Measurements from ENCODE around the gene ZBTB42. TPM values are rescaled to one million over a fixed set of nuclear protein-coding genes. Genes with fewer than 3 reads are reported as not detected.

Gene ZBTB42
- total RNA-seq, 4 donors from 2014 or later, result 3.0 to 8.0 (median 6.3) TPM

DNA sequence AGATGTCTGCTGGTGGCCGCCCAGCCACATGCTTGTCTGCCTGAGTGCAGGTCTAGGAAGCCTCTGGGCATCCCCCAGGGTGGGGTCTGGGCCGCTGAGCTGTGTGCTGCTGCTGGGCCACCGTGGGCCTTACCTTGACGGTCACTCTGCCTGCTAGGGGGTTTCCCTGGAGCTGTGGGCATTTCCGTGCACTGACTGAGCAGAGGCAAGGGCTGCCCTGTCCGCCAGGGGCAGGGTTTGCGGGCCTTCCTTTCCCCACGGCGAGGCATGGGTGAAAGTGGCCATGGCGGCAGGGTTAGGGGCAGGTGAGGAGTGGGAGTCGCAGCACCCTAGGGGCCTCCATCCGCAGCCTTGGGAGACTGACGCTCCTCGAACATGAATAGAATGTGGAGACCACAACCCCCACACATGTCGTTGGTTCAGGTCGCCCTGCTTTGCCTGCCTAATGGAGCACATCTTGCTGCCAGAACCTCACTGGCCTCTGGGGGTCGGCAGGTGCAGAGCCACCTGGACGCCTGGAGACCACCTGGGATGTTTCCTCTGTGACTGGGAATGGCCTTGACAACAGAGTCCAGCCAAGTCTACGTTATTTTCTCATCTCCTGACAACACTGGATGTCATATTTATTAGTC is 2.5 kb downstream of the ZBTB42 start:
- DNase-seq (ENCODE audit: low spot score), result no peak
- no peak for ATAC-seq (ENCODE audit: low FRiP score)
- TF ChIP-seq, protein P1, sequence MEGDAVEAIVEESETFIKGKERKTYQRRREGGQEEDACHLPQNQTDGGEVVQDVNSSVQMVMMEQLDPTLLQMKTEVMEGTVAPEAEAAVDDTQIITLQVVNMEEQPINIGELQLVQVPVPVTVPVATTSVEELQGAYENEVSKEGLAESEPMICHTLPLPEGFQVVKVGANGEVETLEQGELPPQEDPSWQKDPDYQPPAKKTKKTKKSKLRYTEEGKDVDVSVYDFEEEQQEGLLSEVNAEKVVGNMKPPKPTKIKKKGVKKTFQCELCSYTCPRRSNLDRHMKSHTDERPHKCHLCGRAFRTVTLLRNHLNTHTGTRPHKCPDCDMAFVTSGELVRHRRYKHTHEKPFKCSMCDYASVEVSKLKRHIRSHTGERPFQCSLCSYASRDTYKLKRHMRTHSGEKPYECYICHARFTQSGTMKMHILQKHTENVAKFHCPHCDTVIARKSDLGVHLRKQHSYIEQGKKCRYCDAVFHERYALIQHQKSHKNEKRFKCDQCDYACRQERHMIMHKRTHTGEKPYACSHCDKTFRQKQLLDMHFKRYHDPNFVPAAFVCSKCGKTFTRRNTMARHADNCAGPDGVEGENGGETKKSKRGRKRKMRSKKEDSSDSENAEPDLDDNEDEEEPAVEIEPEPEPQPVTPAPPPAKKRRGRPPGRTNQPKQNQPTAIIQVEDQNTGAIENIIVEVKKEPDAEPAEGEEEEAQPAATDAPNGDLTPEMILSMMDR (IDR thresholded peaks at IDR 0.05), result no peak

DNA sequence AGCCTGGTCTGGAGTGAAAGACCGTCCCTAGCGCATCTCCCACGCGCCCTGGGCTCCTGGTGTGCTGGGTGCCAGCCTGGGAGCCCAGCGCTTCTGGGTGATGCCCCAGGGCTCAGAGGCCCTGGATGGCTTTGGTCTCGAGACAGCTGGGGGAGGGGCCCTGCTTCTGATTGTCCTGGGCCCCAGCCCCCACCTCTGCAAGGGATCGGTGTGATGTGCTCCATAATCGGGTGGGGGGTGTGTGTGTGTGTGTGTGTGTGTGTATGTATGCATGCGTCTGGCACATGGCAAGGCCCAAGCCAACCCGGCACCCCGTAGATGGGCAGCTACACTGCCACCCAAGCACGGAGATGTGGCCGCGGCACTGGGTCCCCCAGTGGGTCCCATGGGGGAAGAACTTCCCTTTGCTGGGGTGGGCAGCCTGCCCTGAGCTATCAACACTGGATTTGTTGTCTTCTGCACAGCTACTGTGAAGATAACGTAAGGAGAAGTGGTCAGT is 3.1 kb downstream of the ZBTB42 start:
- ATAC-seq (ENCODE audit: low FRiP score) (no peak), DNase-seq (ENCODE audit: low spot score) (no peak)
- TF ChIP-seq, protein P1 (IDR thresholded peaks at IDR 0.05), result no peak

DNA sequence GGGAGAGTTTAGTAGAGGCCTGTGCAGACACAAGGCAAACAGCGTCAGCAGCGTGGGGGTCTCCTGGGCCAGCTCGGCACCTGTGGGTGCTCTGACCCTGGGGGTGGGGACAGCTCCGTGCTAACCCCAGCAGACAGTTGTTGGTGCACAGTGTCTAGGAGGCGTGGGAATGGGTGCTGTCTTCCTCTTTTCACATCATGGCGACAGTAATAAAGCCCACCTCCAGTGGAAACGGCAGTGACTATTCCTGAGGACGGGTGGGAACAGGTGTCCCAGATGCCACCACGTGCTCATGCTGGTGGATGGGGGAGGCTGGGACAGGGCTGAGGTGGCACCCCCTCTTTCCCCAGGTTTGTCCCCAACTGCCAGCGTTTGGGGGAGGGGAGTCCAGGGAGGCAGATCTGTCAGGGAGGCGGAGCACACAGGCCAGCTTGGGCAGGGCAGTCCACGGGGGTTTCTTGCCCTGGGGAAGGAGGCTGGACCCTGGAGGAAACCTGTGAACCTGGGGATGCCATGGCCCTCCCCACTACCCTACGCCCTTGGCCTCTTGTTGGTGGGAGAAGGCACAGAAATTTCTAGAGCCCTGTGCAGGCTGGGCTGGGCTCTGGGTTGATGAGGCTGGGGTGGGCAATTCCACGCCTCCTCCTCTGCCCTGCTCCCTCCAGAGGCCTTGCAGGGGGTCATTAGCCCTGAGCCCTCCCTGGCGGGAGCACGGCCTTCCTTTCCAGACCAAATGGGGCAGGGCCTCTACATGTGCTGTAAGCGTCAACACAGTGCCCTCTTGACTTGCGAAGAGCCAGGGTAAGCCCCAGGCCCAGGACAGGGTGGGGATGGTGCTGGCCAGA is 3.8 kb downstream of the ZBTB42 start:
- no peak for ATAC-seq (ENCODE audit: low FRiP score)
- TF ChIP-seq, protein P1 (IDR thresholded peaks at IDR 0.05), result no peak

DNA sequence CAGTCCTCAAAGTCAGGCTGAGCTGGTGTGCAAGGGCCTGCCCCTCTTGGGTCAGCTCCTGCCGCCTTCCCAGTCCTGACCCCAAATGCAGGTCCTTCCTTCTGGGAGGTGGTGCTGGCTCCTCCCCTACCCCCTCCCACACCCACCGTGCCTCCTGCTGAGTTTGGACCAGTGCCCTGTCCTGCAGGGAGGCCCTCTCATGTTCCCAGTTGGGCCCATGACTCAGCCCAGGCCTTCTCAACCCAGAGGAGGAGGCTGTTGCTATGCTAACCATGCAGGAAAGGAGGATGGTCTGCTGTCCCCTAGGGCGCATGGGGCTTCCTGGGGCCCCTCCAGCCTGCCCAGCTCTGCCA is 4.4 kb downstream of the ZBTB42 start:
- TF ChIP-seq, protein P1 (IDR thresholded peaks at IDR 0.05), result no peak
- ATAC-seq (ENCODE audit: low FRiP score) (peak; percentile 46), DNase-seq (ENCODE audit: low spot score) (no peak)

More for the DNA sequence above, 3.8 kb downstream of the ZBTB42 start:
- no peak for DNase-seq (ENCODE audit: low spot score)

DNA sequence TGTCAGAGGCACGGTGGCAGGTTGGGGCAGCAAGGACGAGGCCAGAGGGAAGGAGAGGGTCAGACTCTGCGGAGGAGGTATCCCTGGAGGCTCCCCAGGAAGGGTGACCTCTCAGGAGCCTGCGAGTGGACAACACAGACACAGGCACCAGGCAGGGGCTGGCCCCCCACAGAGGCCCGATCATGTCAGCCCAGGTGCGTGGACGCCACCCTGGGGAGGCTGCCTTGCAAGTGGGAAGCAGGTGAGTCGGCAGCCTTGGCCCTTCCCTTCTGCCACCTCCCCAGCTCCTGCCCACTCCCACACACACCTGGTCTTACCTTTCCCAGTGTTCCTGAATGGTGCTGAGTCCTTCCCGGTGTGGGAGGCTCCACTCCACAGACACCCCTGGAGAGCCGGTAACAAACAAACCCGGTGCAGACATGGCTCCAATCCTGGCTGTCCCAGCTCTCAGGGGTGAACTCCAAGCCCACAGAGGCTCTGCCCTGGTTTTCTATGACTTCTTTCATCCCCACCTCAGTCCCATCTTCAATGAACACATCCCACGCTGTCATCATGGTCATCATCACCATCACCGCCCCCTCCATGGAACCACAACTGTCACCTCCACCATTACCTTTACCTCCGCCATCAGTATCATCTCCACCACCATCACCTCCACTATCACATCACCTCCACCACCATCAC is 5.2 kb downstream of the ZBTB42 start:
- ATAC-seq (ENCODE audit: low FRiP score) (no peak), DNase-seq (ENCODE audit: low spot score) (no peak)
- TF ChIP-seq, protein P1 (IDR thresholded peaks at IDR 0.05), result no peak

DNA sequence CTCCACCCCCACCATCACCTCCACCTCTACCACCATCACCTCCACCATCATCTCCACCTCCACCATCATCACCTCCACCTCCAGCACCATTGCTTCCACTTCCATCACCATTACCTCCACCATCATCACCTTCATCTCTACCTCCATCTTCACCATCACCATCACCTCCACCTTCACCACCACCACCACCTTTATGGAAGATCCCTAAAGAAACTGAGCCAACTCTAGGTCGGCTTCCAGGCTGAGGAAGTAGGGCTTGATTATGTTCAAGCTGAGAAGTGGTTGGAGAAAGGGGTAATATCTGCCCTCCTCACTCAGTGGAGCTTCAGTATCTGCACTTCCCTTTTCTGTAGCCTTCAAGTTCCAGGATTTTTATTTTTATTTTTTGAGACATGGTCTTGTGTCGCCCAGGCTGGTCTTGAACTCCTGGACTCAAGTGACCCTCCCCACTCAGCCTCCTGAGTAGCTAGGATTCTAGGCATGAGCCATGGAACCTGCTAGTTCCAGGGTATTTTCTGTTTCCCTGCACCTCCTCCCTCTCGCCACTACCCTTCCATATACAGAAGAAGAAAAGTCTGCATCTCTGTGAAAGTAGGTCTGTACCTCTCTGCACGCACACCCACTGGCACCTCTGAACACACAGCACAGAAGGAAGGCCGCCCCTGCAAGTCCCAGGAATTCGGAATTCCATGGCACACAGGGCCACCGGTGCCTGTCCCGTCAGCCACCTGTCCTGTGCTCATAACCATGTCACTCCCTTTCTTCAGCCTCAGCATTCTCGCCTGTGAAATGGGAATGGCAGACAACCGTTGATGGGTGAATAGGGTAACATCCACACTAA is 5.9 kb downstream of the ZBTB42 start:
- ATAC-seq (ENCODE audit: low FRiP score), result no peak
- TF ChIP-seq, protein P1 (IDR thresholded peaks at IDR 0.05), result no peak

More for the DNA sequence above, 5.9 kb downstream of the ZBTB42 start:
- no peak for DNase-seq (ENCODE audit: low spot score)

All from omental fat pad (tissue), 4 donors.